Measurements from ENCODE around the gene MAST2.
A peak's percentile ranks its signal among the peaks of the same experiment; 100 is the strongest.

DNA sequence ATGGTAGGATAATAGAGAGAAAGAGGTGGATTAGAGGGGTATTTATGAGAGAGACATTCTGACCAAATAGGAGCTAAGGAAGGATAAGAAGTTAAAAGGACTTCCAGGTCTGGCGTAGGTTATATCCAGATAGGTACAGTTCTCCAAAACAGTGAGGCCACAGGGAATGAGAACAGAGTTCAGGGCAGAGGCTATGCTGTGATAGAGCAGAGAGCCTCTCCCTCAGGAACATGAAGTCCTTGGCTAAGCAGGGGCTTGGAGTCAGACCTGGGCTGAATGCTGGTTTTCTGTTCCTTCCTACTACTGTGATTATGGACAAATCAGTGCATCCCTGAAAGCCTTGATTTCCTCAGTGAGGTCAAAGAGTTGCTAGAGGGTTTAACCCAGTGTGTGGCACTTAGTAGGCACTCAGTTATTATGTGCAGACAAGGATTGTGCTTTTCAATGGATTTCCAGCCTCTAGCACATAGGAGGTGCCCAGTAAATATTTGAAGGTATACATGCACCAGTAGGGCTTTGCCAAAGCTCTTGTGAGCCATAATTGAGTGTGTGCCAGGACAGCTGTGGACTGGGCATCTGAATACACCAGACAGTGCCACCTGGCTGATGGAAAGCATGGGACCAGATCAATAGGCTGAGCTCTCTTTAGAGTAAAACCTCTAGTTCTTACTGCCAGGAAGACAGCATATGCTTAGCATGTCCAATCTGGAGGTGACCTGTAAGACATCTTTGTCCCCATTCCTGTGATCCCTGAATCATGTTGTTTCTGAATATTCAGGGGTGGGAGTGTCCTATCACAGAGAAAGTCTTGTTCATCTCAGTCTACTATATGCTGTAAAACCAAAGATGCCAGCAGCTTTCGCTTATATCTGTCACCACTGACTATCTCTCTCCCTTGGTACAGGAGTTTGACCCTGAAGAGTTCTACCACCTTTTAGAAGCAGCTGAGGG is 217.9 kb downstream of the MAST2 start:
- TF ChIP-seq CTCF (IDR thresholded peaks at IDR 0.05) = peak in 2 of 3 experiments; percentile 3 to 6
- no peak for TF ChIP-seq POLR2A (IDR thresholded peaks at IDR 0.05; ENCODE audit: low read depth)

All from esophagus muscularis mucosa (tissue), 3 donors.